GM12878 (cell line): ENCODE results near the gene C19orf47. TPM values are rescaled to one million over a fixed set of nuclear protein-coding genes. Genes with fewer than 3 reads are reported as not detected.

Experiments
- ATAC-seq: fragments of 200-7000 bp; cut with Tn5 transposase; 3 replicates; pipeline ENCODE4 v1.9.1; 2020; ENCODE audit warnings: mild to moderate bottlenecking, moderate library complexity
- BruUV-seq: library from RNA; stranded (reverse); fragments of 400-500 nt; replicated peaks from 2 replicates; lab custom pipeline; 2021; lab: Mats Ljungman, UMichigan
- CTCF ChIA-PET: fragments of 300-600 bp; sonication (Branson Sonifier 250); formaldehyde crosslinking; extraction: SDS; loops from one replicate; lab custom pipeline; 2021; ENCODE audit warnings: inconsistent platforms; lab: Yijun Ruan, JAX
- POLR2A ChIA-PET: fragments of 350-600 bp; formaldehyde crosslinking; extraction: SDS; loops from one replicate; lab custom pipeline; 2021; ENCODE audit warnings: inconsistent platforms; lab: Charles Lee
- RAD21 ChIA-PET: fragments of 300-600 bp; sonication (Branson Sonifier 250); formaldehyde crosslinking; loops from one replicate; lab custom pipeline; 2023; ENCODE audit warnings: antibody characterized with exemption; ENCODE audit not compliant: unreplicated experiment; lab: Charles Lee
- SMC1A ChIA-PET: fragments of 300-600 bp; sonication (Branson Sonifier 250); formaldehyde crosslinking; loops from one replicate; lab custom pipeline; 2023; ENCODE audit not compliant: unreplicated experiment, uncharacterized antibody; lab: Charles Lee
- DNase-seq: peaks from one replicate; pipeline ENCODE4 v3.0.0-alpha.2; 2011; ENCODE audit warnings: low read depth, low spot score
- FAIRE-seq: peaks from 3 replicates; lab custom pipeline; 2011; peaks lifted over from hg19 to GRCh38; lab: Jason Lieb, UNC
- H2AFZ ChIP-seq: 2 replicates; pipeline ENCODE4 v1.6.0; 2011; ENCODE audit warnings: low read depth, low read length, control low read depth; ENCODE audit not compliant: control insufficient read depth
- H3K27ac ChIP-seq: 2 replicates; pipeline ENCODE4 v1.5.1; 2011; ENCODE audit warnings: control low read depth; ENCODE audit not compliant: control insufficient read depth, insufficient read depth
- H3K27me3 ChIP-seq, 2 experiments: replicated peaks in 1 of 2; 2 replicates each; pipeline versions ENCODE4 v1.6.0 to v1.6.1; 2011; ENCODE audit warnings: low read length in 1 of 2; ENCODE audit not compliant: control insufficient read depth in 2 of 2, insufficient read depth in 2 of 2
- H3K36me3 ChIP-seq, 2 experiments: 2 replicates each; pipeline ENCODE4 v1.5.1; 2011; ENCODE audit warnings: low read length in 1 of 2; ENCODE audit not compliant: control insufficient read depth in 2 of 2, insufficient read depth in 2 of 2
- H3K4me1 ChIP-seq: 2 replicates; pipeline ENCODE4 v1.6.1; 2011; ENCODE audit warnings: mild to moderate bottlenecking, low read length, moderate library complexity, mixed read lengths; ENCODE audit not compliant: control insufficient read depth, insufficient read depth
- H3K4me2 ChIP-seq: 2 replicates; pipeline ENCODE4 v1.6.0; 2011; ENCODE audit warnings: control low read depth; ENCODE audit not compliant: control insufficient read depth, insufficient read depth
- H3K4me3 ChIP-seq: fragments of 200-600 bp; sonication (generic); 2 replicates; pipeline ENCODE4 v1.5.1; 2016
- H3K79me2 ChIP-seq: 2 replicates; pipeline ENCODE4 v1.6.0; 2011; ENCODE audit warnings: low read length; ENCODE audit not compliant: control insufficient read depth, insufficient read depth
- H3K9ac ChIP-seq: 2 replicates; pipeline ENCODE4 v1.8.0; 2011; ENCODE audit warnings: low read length, control low read depth, mixed read lengths; ENCODE audit not compliant: control insufficient read depth, insufficient read depth
- H3K9me3 ChIP-seq: replicated peaks from 3 replicates; pipeline ENCODE4 v1.5.1; 2011; ENCODE audit warnings: mild to moderate bottlenecking, low read length; ENCODE audit not compliant: control insufficient read depth, insufficient read depth
- H4K20me1 ChIP-seq: 2 replicates; pipeline ENCODE4 v1.6.0; 2011; ENCODE audit not compliant: control insufficient read depth, insufficient read depth
- DPF2 ChIP-seq: fragments of 450-650 bp; IDR thresholded peaks from 2 replicates; pipeline ENCODE4 v1.6.1; 2017; ENCODE audit warnings: mild to moderate bottlenecking
- HDAC2 ChIP-seq: fragments of 200-600 bp; sonication (generic); IDR thresholded peaks from 2 replicates; pipeline ENCODE4 v1.6.1; 2017
- NR2F1 ChIP-seq: fragments of 450-650 bp; conservative IDR thresholded peaks from 2 replicates; pipeline ENCODE4 v1.6.1; 2017; ENCODE audit warnings: mild to moderate bottlenecking
- POLR2A ChIP-seq: IDR thresholded peaks from 2 replicates; pipeline ENCODE4 v1.6.1; 2011; ENCODE audit warnings: low read depth, mild to moderate bottlenecking, low read length
- POLR2AphosphoS5 ChIP-seq: IDR thresholded peaks from 2 replicates; pipeline ENCODE4 v1.6.1; 2011; ENCODE audit warnings: mild to moderate bottlenecking, low read length, inconsistent platforms
- RAD21 ChIP-seq: IDR thresholded peaks from 2 replicates; pipeline ENCODE4 v1.6.1; 2011; ENCODE audit warnings: mild to moderate bottlenecking, low read depth, low read length, moderate library complexity; ENCODE audit not compliant: insufficient read depth
- RBBP5 ChIP-seq: fragments of 200-600 bp; sonication (generic); conservative IDR thresholded peaks from 2 replicates; pipeline ENCODE4 v1.6.1; 2016
- RCOR1 ChIP-seq: conservative IDR thresholded peaks from 2 replicates; pipeline ENCODE4 v1.6.1; 2012; ENCODE audit warnings: low read depth, low read length, improper control_type of control experiment
- TAF1 ChIP-seq: IDR thresholded peaks from 2 replicates; pipeline ENCODE4 v1.6.1; 2011; ENCODE audit warnings: mild to moderate bottlenecking, low read depth, low read length, borderline replicate concordance
- WRNIP1 ChIP-seq: IDR thresholded peaks from 2 replicates; pipeline ENCODE4 v1.6.1; 2011; ENCODE audit warnings: low read depth, low read length, improper control_type of control experiment, borderline replicate concordance
- WGBS: methylation state at CpG from one replicate; pipeline ENCODE4 v1.1.6; 2016; ENCODE audit warnings: low lambda C conversion rate; ENCODE audit not compliant: insufficient replicate concordance, insufficient coverage; ENCODE audit errors: missing lambda C conversion rate; 5-methylcytosine and 5-hydroxymethylcytosine counted together
- in situ Hi-C: fragments of 300-500 bp; cut with MboI; formaldehyde crosslinking; loops from 9 replicates; pipeline ENCODE4 v1.14.3; 2018; ENCODE audit warnings: mixed read lengths
- intact Hi-C: fragments of 100-400 bp; cut with micrococcal nuclease; formaldehyde crosslinking; loops from one replicate; pipeline ENCODE4 v1.14.2; 2022; ENCODE audit not compliant: unreplicated experiment
- polyA plus RNA-seq, 11 experiments: library from polyadenylated mRNA; depleted of rRNA in 4 of 11; unstranded in 6 of 11; stranded (reverse) in 5 of 11; fragments of >200 nt; fragmentation: Nextera tagmentation in 4 of 11; fragmentation: Illumina TruSeq in 1 of 11; extraction: Ambion mirVana in 4 of 11; extraction: Trizol in 1 of 11; gene quantifications; 1 replicate in 1 of 11; 2 replicates in 10 of 11; pipeline versions ENCODE4 v1.2.1 to v1.2.3, GENCODE V29; 2011 to 2016; ENCODE audit warnings: inconsistent platforms in 2 of 11, missing spikeins in 2 of 11, low read depth in 1 of 11
- total RNA-seq, 4 experiments: library from RNA; depleted of rRNA in 3 of 4; stranded (reverse); fragments of >200 nt in 3 of 4; fragmentation: Illumina TruSeq in 1 of 4; extraction: Trizol in 1 of 4; gene quantifications; 2 replicates each; pipeline versions ENCODE4 v1.2.1 to v1.2.3, GENCODE V29; 2013 to 2021

The C19orf47 gene
- total and polyA plus RNA-seq, 10 of the 15 experiments (the other 5 are each of a cell fraction or from before 2014, with no cell fraction given): 0.11 to 29.1 (median 20.2) TPM

- SMC1A ChIA-PET: no interaction called here
- RAD21 ChIA-PET: no interaction called here
- in situ Hi-C loops: no loop called here
- POLR2A ChIA-PET: no interaction called here
- Histone ChIP-seq H3K4me3 (no peak overlapping the region), H3K4me2 (no peak overlapping the region), H3K27me3 (no peaks in the 10 kb centered on the region), H3K27ac (no peak overlapping the region), H3K9me3 (no peaks in the 10 kb centered on the region), H3K4me1 (no peaks in the 10 kb centered on the region), H4K20me1 (no peaks in the 10 kb centered on the region), H2AFZ (no peak overlapping the region), H3K9ac (no peak overlapping the region), H3K36me3 (no peaks in the 10 kb centered on the region; a peak in 2 of 4 replicates), H3K79me2 (no peaks in the 10 kb centered on the region)
- FAIRE-seq (no peak), DNase-seq (no peak), ATAC-seq (no peak)
- TF ChIP-seq RBBP5 (no peak), POLR2AphosphoS5 (no peak), RAD21 (no peak), POLR2A (no peak), WRNIP1 (no peak), RCOR1 (no peak), TAF1 (no peak), NR2F1 (no peak), DPF2 (no peak), HDAC2 (no peak)
- CTCF ChIA-PET: no interaction called here
- intact Hi-C loops: no loop called here
- 93% methylated on average over 11 of the region's 12 CpGs for WGBS
- no TSS peak for BruUV-seq
Observed at GRCh38 chr19:40369797-40370196, 21.6 kb upstream of the C19orf47 start.
